GM19324 (cell line): ENCODE data around the gene ANTXR1.

Source experiments
- ATAC-seq: cut with Tn5 transposase; IDR thresholded peaks from one replicate; pipeline ENCODE4 v1.9.1; 2021; ENCODE audit warnings: mild to moderate bottlenecking, moderate library complexity; ENCODE audit not compliant: unreplicated experiment, low FRiP score

The ANTXR1 gene

GRCh38 chr2:69201259-69201658 is 188.3 kb downstream of the ANTXR1 start:
- ATAC-seq, result no peak

- no peak for ATAC-seq
These were observed 189.3 kb downstream of the ANTXR1 start for GRCh38 chr2:69202327-69202726.

- no peak for ATAC-seq
These were observed 190.4 kb downstream of the ANTXR1 start for GRCh38 chr2:69203166-69203985.

GRCh38 chr2:69204654-69205053 is 191.7 kb downstream of the ANTXR1 start:
- no peak for ATAC-seq

DNA sequence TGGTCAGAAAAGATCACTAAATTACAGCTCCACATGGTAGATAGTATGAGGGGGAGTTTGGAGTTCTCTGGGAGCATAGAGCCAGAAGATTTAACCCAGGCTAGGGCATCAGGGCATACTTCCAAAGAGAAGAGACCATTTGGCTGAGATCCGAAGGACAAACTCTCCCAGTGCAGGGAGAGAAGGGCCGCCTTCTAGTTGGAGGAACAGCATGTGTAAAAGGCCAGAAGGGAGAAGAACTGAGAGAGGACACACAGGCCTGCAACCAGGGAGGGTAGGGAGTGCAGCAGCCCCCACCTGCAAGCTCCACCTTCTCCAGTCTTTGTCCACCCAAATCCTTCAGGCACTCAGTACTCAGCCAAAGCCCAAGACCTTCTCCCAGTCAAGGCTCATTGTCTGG is 192.1 kb downstream of the ANTXR1 start:
- no peak for ATAC-seq

- no peak for ATAC-seq
These were observed 192.5 kb downstream of the ANTXR1 start for GRCh38 chr2:69205491-69205890.

- ATAC-seq, result no peak
These were observed 195.1 kb downstream of the ANTXR1 start for GRCh38 chr2:69208023-69208595.

DNA sequence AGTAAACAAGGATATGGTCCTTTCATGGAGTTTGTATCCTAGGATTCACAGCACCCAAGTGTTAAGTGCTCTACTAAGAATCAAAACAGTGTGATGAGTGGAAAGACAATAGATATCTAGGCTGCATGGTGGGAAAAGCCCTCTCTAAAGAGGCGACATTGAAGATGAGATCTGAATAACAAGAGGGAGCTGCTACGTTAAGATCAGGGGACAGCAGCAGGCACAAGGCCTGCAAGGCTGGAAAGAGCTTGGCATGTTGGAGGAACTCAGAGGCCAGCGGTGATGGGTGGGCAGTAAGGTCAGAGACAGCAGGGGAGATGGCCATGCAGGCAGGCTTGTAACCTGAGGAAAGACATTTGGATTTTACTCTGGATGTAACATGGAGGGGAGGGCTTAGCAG is 196.5 kb downstream of the ANTXR1 start:
- no peak for ATAC-seq

GRCh38 chr2:69210385-69210784 is 197.4 kb downstream of the ANTXR1 start:
- ATAC-seq, result no peak

GRCh38 chr2:69211048-69211447 is 198.1 kb downstream of the ANTXR1 start:
- ATAC-seq, result no peak

DNA sequence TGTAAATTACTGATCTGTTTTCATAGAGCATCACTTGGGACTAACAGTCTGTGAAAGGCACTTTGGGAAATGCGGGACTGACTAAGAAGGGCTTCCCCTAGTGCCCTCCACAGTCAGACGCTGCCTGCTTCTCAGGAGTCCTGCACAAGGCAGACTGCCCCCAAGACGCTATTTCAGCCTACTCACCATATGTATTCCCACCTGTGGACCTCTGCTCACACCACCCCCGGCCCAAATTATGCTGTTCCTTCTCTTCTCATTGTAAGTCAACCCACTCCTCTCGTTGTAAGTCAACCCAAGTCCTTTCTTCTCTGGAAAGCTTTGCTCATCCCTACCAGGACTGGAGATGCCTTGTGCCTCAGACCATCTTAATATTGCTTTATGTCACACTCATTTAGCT is 198.7 kb downstream of the ANTXR1 start:
- no peak for ATAC-seq

DNA sequence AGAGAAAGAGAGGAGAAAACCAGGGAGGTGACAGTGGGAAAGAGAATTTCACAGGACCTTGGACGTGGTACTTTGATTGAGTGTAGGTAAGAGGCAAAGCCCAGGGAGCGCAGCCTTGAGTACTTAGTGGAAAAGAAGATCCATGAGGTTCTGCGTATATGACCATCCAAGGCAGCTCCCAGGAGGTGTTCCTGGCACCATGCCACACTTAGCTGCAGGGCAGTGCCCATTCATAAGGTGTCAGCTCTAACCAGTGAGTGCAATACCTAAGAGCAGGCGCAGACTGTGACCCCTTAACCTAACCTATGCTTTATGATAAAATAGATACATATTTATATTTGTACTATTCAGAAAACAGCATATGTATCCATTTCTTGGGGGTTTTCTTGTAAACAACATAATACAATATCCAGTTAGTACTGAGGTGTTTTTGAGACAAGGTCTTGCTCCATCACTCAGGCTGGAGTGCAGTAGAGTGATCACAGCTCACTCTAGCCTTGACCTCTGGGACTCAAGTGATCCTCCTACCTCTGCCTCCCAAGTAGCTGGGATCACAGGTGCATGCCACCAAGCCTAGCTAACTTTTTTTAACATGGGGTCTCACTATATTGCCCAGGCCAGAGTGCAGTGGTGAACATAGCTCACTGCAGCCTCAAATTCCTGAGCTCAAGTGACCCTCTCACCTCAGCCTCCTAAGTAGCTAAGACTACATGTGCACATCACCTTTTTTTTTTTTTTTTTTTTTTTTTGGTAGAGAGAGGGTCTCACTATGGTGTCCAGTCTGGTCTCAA is 199.5 kb downstream of the ANTXR1 start:
- no peak for ATAC-seq

DNA sequence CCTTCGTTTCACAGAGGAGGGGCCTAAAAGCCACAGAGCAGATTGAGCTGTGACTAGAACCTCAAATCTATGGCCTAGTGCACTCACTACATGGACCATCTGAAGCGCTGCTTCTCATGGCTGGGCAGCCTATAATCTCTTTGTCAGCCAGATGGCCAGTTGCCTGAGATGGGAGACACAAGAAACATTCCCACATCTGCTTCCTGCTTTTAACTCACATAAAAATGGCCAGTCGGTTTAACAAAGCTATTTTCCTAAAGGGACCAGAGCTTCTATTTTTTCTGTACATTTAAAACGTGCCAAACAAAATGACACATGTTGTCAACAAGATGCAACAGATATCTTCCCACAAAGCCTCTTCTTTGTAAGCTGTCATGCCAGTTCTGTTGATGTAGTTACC is 200.2 kb downstream of the ANTXR1 start:
- no peak for ATAC-seq

- no peak for ATAC-seq
These were observed 200.8 kb downstream of the ANTXR1 start for GRCh38 chr2:69213782-69214181.

DNA sequence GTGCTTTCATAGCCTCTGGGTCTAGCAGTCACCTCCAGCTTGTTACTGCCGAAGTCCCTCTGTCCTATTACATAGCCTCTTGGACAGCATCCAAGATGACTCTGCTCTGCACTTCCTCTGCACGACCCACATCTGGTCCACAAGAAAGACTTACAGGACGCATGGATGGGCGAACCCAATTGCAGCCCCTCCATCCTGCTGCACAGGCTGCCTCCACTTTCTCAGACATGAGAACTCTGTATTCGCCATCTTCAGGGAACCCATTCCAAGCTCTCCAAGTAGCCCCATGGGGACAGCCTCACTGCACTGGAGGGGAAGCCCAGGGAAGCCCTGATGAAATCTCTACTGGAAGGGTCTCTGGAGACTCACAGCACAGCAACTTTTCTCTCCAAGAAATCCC is 201.9 kb downstream of the ANTXR1 start:
- ATAC-seq, result no peak

- ATAC-seq, result no peak
These were observed 203.8 kb downstream of the ANTXR1 start for GRCh38 chr2:69216535-69217332.

GRCh38 chr2:69217333-69218080 is 204.5 kb downstream of the ANTXR1 start:
- no peak for ATAC-seq

DNA sequence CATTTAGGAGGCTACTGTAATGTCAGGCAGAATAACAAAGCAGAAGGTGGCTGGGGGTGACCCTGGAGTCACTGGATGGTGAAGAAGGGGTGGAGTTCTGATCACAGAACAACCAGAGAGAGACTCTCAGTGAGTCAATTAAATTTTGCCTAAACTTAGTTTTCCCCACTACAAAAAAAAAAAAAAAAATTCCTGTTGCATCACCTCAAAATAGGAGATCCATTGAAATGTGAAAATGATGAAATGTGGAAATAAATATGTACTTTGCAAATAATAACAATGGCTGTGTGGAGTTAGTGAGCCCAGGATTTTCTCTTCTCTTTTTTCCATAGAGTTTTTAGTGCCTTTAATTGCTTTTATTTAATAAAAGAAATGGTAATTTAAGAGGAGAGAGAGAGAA is 208.5 kb downstream of the ANTXR1 start:
- no peak for ATAC-seq

DNA sequence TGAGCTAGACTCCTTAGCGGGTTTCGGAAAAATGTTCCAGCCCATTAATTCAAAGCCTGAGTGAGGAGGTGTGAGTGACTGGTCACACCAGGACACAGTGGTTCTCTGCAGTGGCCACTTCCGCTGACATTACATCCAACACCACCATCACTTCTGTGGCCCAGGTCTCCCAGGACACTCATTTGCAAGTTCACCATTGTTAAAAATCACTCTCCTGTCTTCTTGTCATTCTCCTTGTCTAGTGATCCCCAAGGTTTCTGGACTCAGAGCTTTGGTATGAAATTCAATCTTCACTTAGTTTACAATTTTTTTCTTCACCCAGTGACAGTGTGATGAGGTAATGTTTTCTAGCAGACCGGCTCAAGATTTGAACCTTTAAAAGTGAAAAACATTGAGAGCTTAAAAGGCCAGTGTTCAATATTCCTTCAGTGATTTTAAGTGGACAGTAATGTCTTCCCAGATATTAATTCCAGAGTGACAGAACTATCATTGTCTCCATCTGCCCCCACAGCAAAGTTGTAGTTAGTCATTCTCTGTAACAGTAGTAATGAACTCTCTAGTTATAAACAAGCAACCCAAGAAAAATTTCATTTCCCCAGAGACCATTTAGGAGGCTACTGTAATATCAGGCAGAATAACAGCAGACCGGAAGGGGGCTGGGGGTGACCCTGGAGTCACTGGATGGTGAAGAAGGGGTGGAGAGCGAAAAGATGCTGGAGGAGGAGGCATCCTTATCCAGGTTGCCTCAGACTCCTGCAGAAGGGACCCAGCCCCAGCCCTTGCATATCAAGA is 209.2 kb downstream of the ANTXR1 start:
- no peak for ATAC-seq
